HepG2 (cell line): ENCODE results near the gene GPR162. TPM values are rescaled to one million over a fixed set of nuclear protein-coding genes. Genes with fewer than 3 reads are reported as not detected.

Experiments used
- FOXA3 ChIP-seq: IDR thresholded peaks from 2 replicates; pipeline ENCODE4 v1.6.1; 2016; ENCODE audit warnings: missing genetic modification reagents, missing compliant biosample characterization
- HNRNPLL ChIP-seq: fragments of 200-400 bp; formaldehyde crosslinking; IDR thresholded peaks from 2 replicates; pipeline ENCODE4 v1.6.1; 2017; ENCODE audit warnings: mild to moderate bottlenecking, low read depth, low read length; ENCODE audit not compliant: poor library complexity, severe bottlenecking
- MEF2D ChIP-seq: sonication (generic); formaldehyde crosslinking; IDR thresholded peaks from 2 replicates; pipeline ENCODE4 v1.5.1; 2020; ENCODE audit warnings: mild to moderate bottlenecking, missing genetic modification reagents
- MXI1 ChIP-seq: IDR thresholded peaks from 3 replicates; pipeline ENCODE4 v1.6.1; 2012; ENCODE audit warnings: low read depth, low read length, inconsistent platforms, borderline replicate concordance
- POGZ ChIP-seq: sonication (generic); formaldehyde crosslinking; IDR thresholded peaks from 2 replicates; pipeline ENCODE4 v1.4.0; 2020; ENCODE audit warnings: mild to moderate bottlenecking, missing genetic modification reagents
- POLR2AphosphoS5 ChIP-seq: IDR thresholded peaks from 2 replicates; pipeline ENCODE4 v1.6.1; 2012; ENCODE audit warnings: low read depth, low read length
- RBFOX2 ChIP-seq: fragments of 200-400 bp; formaldehyde crosslinking; IDR thresholded peaks from 2 replicates; pipeline ENCODE4 v1.6.1; 2017; ENCODE audit warnings: low read depth, mild to moderate bottlenecking, low read length
- TBL1XR1 ChIP-seq: fragments of 150-350 bp; IDR thresholded peaks from 2 replicates; pipeline ENCODE4 v1.6.1; 2014; ENCODE audit warnings: borderline replicate concordance, low read length; ENCODE audit not compliant: partially characterized antibody
- TMF1 ChIP-seq: sonication (generic); formaldehyde crosslinking; IDR thresholded peaks from 2 replicates; pipeline ENCODE4 v1.8.1; 2022; ENCODE audit warnings: low read depth, missing genetic modification reagents
- ZNF12 ChIP-seq: sonication (generic); formaldehyde crosslinking; IDR thresholded peaks from 2 replicates; pipeline ENCODE4 v1.5.0; 2020; ENCODE audit warnings: missing genetic modification reagents
- ZNF274 ChIP-seq: sonication (generic); formaldehyde crosslinking; IDR thresholded peaks from 2 replicates; pipeline ENCODE4 v1.5.1; 2020; ENCODE audit warnings: mild to moderate bottlenecking, missing genetic modification reagents
- polyA plus RNA-seq, 8 experiments: library from polyadenylated mRNA; depleted of rRNA in 3 of 8; stranded (reverse) in 7 of 8; unstranded in 1 of 8; fragments of >200 nt; fragmentation: Illumina TruSeq in 4 of 8; extraction: Trizol in 4 of 8; gene quantifications; 2 replicates each; pipeline versions ENCODE4 v1.2.1 to v1.2.3, GENCODE V29; 2011 to 2016; ENCODE audit warnings: low read depth in 4 of 8, missing spikeins in 1 of 8, mixed read lengths in 1 of 8; ENCODE audit not compliant: insufficient read depth in 1 of 8
- total RNA-seq, 5 experiments: library from RNA; depleted of rRNA; stranded (reverse); fragments of >200 nt; fragmentation: Illumina TruSeq; extraction: Trizol; gene quantifications; 2 replicates each; pipeline ENCODE4 v1.2.3, GENCODE V29; 2016; ENCODE audit warnings: low read depth in 1 of 5
- TF ChIP-seq, protein P1 (sequence below): sonication (generic); formaldehyde crosslinking; IDR thresholded peaks from 2 replicates; pipeline ENCODE4 v1.4.0; 2020; ENCODE audit warnings: missing genetic modification reagents
- TF ChIP-seq, protein P2 (sequence below): IDR thresholded peaks from 2 replicates; pipeline ENCODE4 v1.6.1; 2016; ENCODE audit warnings: mild to moderate bottlenecking, missing biosample characterization, missing genetic modification reagents
- TF ChIP-seq, protein P3 (sequence below): IDR thresholded peaks from 2 replicates; pipeline ENCODE4 v1.6.1; 2016; ENCODE audit warnings: missing compliant biosample characterization, missing genetic modification reagents, borderline replicate concordance
- TF ChIP-seq, protein P4 (sequence below): IDR thresholded peaks from 2 replicates; pipeline ENCODE4 v1.6.1; 2016; ENCODE audit warnings: missing compliant biosample characterization, missing genetic modification reagents, borderline replicate concordance
- TF ChIP-seq, protein P5 (sequence below): sonication (generic); formaldehyde crosslinking; IDR thresholded peaks from 2 replicates; pipeline ENCODE4 v1.4.0; 2020; ENCODE audit warnings: missing genetic modification reagents
- TF ChIP-seq, protein P6 (sequence below): sonication (generic); formaldehyde crosslinking; IDR thresholded peaks from 2 replicates; pipeline ENCODE4 v1.4.0; 2020; ENCODE audit warnings: missing genetic modification reagents, low read depth, mild to moderate bottlenecking, borderline replicate concordance
- TF ChIP-seq, protein P7 (sequence below): sonication (generic); formaldehyde crosslinking; IDR thresholded peaks from 2 replicates; pipeline ENCODE4 v1.4.0; 2020; ENCODE audit warnings: missing genetic modification reagents

GPR162 gene
- total and polyA plus RNA-seq, 2 of the 13 experiments (the other 11 are each of a cell fraction or from before 2014, with no cell fraction given), result 0.08 TPM; not detected in 1

DNA sequence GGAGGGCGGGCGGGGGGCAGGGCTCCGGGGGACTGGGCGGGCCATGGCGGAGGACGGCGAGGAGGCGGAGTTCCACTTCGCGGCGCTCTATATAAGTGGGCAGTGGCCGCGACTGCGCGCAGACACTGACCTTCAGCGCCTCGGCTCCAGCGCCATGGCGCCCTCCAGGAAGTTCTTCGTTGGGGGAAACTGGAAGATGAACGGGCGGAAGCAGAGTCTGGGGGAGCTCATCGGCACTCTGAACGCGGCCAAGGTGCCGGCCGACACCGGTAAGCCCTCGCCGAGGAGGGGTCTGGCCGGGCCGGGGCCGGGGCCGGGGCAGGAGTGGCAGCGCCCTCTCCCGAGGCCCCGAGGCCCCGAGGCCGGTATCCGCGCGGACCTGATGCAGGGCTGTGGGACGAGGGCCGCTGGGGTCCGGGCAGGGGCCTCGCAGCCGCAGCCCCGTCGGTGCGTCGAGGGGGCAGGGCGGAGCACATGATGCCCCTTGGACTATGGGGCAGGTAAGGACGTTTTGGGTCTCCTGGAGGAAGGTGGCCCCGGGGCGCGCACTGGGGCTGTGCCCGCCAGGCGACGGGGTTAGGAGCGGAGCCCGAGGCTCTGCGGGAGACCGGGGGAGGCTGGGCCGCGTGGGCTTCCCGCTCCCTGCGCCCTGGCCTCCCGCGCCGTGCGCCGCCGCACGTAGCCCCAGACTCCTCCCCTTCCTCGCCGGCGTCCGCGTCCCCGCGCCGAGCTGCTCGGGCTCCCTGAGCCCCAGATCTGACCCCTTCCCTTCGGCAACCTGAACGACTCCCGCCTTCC lies 46.0 kb downstream of the GPR162 start, which contains the start of gene TPI1 (continued):
- TF ChIP-seq, protein P1, sequence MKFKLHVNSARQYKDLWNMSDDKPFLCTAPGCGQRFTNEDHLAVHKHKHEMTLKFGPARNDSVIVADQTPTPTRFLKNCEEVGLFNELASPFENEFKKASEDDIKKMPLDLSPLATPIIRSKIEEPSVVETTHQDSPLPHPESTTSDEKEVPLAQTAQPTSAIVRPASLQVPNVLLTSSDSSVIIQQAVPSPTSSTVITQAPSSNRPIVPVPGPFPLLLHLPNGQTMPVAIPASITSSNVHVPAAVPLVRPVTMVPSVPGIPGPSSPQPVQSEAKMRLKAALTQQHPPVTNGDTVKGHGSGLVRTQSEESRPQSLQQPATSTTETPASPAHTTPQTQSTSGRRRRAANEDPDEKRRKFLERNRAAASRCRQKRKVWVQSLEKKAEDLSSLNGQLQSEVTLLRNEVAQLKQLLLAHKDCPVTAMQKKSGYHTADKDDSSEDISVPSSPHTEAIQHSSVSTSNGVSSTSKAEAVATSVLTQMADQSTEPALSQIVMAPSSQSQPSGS (CRISPR knock-in tag), result peak; percentile 67; the same call in 1 of the 2 replicates
- TF ChIP-seq TMF1 (CRISPR knock-in tag) (peak; percentile 87), MXI1 (peak; percentile 37; the same call in 1 of the 3 replicates), POLR2AphosphoS5 (peak; percentile 99), FOXA3 (peak; percentile 12; the same call in 1 of the 2 replicates), HNRNPLL (peak; percentile 71), TBL1XR1 (no peak), RBFOX2 (peak; percentile 95), POGZ (CRISPR knock-in tag) (no peak), MEF2D (CRISPR knock-in tag) (peak; percentile 43; the same call in 1 of the 2 replicates), ZNF274 (CRISPR knock-in tag) (no peak), ZNF12 (0 out of 2 replicates have a peak, but pooled peaks have one; percentile 22)
- TF ChIP-seq, protein P2, sequence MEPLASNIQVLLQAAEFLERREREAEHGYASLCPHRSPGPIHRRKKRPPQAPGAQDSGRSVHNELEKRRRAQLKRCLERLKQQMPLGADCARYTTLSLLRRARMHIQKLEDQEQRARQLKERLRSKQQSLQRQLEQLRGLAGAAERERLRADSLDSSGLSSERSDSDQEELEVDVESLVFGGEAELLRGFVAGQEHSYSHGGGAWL (CRISPR knock-in tag), result peak; percentile 84
- TF ChIP-seq, protein P3, sequence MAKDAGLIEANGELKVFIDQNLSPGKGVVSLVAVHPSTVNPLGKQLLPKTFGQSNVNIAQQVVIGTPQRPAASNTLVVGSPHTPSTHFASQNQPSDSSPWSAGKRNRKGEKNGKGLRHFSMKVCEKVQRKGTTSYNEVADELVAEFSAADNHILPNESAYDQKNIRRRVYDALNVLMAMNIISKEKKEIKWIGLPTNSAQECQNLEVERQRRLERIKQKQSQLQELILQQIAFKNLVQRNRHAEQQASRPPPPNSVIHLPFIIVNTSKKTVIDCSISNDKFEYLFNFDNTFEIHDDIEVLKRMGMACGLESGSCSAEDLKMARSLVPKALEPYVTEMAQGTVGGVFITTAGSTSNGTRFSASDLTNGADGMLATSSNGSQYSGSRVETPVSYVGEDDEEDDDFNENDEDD (CRISPR knock-in tag), result peak; percentile 52; the same call in 1 of the 2 replicates
- TF ChIP-seq, protein P4, sequence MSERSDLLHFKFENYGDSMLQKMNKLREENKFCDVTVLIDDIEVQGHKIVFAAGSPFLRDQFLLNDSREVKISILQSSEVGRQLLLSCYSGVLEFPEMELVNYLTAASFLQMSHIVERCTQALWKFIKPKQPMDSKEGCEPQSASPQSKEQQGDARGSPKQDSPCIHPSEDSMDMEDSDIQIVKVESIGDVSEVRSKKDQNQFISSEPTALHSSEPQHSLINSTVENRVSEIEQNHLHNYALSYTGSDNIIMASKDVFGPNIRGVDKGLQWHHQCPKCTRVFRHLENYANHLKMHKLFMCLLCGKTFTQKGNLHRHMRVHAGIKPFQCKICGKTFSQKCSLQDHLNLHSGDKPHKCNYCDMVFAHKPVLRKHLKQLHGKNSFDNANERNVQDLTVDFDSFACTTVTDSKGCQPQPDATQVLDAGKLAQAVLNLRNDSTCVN (CRISPR knock-in tag), result no peak
- TF ChIP-seq, protein P5, sequence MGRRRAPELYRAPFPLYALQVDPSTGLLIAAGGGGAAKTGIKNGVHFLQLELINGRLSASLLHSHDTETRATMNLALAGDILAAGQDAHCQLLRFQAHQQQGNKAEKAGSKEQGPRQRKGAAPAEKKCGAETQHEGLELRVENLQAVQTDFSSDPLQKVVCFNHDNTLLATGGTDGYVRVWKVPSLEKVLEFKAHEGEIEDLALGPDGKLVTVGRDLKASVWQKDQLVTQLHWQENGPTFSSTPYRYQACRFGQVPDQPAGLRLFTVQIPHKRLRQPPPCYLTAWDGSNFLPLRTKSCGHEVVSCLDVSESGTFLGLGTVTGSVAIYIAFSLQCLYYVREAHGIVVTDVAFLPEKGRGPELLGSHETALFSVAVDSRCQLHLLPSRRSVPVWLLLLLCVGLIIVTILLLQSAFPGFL, result no peak
- TF ChIP-seq, protein P6, sequence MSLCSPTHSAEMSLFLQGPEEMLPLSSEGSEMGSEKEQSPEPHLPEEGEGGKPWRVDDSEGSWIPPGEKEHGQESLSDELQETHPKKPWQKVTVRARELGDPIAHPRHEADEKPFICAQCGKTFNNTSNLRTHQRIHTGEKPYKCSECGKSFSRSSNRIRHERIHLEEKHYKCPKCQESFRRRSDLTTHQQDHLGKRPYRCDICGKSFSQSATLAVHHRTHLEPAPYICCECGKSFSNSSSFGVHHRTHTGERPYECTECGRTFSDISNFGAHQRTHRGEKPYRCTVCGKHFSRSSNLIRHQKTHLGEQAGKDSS (CRISPR knock-in tag), result no peak; the same call in 1 of the 2 replicates
- TF ChIP-seq, protein P7, sequence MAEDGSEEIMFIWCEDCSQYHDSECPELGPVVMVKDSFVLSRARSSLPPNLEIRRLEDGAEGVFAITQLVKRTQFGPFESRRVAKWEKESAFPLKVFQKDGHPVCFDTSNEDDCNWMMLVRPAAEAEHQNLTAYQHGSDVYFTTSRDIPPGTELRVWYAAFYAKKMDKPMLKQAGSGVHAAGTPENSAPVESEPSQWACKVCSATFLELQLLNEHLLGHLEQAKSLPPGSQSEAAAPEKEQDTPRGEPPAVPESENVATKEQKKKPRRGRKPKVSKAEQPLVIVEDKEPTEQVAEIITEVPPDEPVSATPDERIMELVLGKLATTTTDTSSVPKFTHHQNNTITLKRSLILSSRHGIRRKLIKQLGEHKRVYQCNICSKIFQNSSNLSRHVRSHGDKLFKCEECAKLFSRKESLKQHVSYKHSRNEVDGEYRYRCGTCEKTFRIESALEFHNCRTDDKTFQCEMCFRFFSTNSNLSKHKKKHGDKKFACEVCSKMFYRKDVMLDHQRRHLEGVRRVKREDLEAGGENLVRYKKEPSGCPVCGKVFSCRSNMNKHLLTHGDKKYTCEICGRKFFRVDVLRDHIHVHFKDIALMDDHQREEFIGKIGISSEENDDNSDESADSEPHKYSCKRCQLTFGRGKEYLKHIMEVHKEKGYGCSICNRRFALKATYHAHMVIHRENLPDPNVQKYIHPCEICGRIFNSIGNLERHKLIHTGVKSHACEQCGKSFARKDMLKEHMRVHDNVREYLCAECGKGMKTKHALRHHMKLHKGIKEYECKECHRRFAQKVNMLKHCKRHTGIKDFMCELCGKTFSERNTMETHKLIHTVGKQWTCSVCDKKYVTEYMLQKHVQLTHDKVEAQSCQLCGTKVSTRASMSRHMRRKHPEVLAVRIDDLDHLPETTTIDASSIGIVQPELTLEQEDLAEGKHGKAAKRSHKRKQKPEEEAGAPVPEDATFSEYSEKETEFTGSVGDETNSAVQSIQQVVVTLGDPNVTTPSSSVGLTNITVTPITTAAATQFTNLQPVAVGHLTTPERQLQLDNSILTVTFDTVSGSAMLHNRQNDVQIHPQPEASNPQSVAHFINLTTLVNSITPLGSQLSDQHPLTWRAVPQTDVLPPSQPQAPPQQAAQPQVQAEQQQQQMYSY, result 0 out of 2 replicates have a peak, but pooled peaks have one; percentile 18
